IMR-90 (cell line): ENCODE results near the gene SLC25A31. TPM values are rescaled to one million over a fixed set of nuclear protein-coding genes. Genes with fewer than 3 reads are reported as not detected.
A peak's percentile ranks its signal among the peaks of the same experiment; 100 is the strongest.

Source experiments
- ATAC-seq: fragments of 200-7000 bp; cut with Tn5 transposase; 2 replicates; pipeline ENCODE4 v1.9.1; 2020; ENCODE audit warnings: low read depth, mild to moderate bottlenecking, moderate library complexity
- BruUV-seq: library from RNA; stranded (reverse); fragments of 400-500 nt; replicated peaks from 2 replicates; lab custom pipeline; 2021; lab: Mats Ljungman, UMichigan
- CTCF ChIA-PET: fragments of 300-600 bp; formaldehyde crosslinking; extraction: SDS; loops from one replicate; lab custom pipeline; 2021; ENCODE audit warnings: antibody characterized with exemption; lab: Yijun Ruan, JAX
- POLR2A ChIA-PET: fragments of 300-600 bp; sonication (Branson Sonifier 250); formaldehyde crosslinking; loops from one replicate; lab custom pipeline; 2022; ENCODE audit warnings: antibody characterized with exemption; ENCODE audit not compliant: unreplicated experiment; lab: Charles Lee
- DNase-seq: peaks from one replicate; pipeline ENCODE4 v3.0.0; 2013
- H2AFZ ChIP-seq: replicated peaks from 2 replicates; pipeline ENCODE3; 2013; ENCODE audit warnings: low read length, mild to moderate bottlenecking; ENCODE audit not compliant: poor library complexity
- H2AK5ac ChIP-seq: 2 replicates; pipeline ENCODE4 v1.6.1; 2013; ENCODE audit warnings: low read depth, low read length, inconsistent platforms
- H2AK9ac ChIP-seq: replicated peaks from 2 replicates; pipeline ENCODE3; 2013; ENCODE audit warnings: mild to moderate bottlenecking, low read depth, low read length, moderate library complexity; ENCODE audit not compliant: poor library complexity
- H2BK120ac ChIP-seq: 2 replicates; pipeline ENCODE4 v1.6.1; 2013; ENCODE audit warnings: low read depth, low read length, inconsistent platforms
- H2BK15ac ChIP-seq: 3 replicates; pipeline ENCODE4 v1.6.1; 2013; ENCODE audit warnings: low read depth, low read length, inconsistent platforms
- H2BK20ac ChIP-seq: 2 replicates; pipeline ENCODE4 v1.6.1; 2013; ENCODE audit warnings: low read depth, mild to moderate bottlenecking, inconsistent platforms, low read length, moderate library complexity
- H2BK5ac ChIP-seq: 2 replicates; pipeline ENCODE4 v1.6.1; 2013; ENCODE audit warnings: mild to moderate bottlenecking, low read depth, low read length, inconsistent platforms; ENCODE audit not compliant: poor library complexity, severe bottlenecking
- H3K14ac ChIP-seq: replicated peaks from 2 replicates; pipeline ENCODE4 v1.6.1; 2013; ENCODE audit warnings: low read depth, low read length, inconsistent platforms
- H3K18ac ChIP-seq: 2 replicates; pipeline ENCODE4 v1.6.1; 2013; ENCODE audit warnings: low read depth, low read length, control low read depth
- H3K23ac ChIP-seq: 2 replicates; pipeline ENCODE4 v1.6.1; 2013; ENCODE audit warnings: low read depth, low read length, inconsistent platforms
- H3K27ac ChIP-seq: 2 replicates; pipeline ENCODE4 v1.5.1; 2013; ENCODE audit warnings: mild to moderate bottlenecking, control low read depth, low read length; ENCODE audit not compliant: insufficient read depth
- H3K27me3 ChIP-seq: 2 replicates; pipeline ENCODE4 v1.6.1; 2013; ENCODE audit warnings: low read length; ENCODE audit not compliant: control insufficient read depth, insufficient read depth
- H3K36me3 ChIP-seq: 2 replicates; pipeline ENCODE4 v1.6.1; 2013; ENCODE audit warnings: low read length, mixed read lengths; ENCODE audit not compliant: control insufficient read depth, insufficient read depth
- H3K4ac ChIP-seq: 2 replicates; pipeline ENCODE4 v1.6.1; 2013; ENCODE audit warnings: low read depth, low read length, inconsistent platforms
- H3K4me1 ChIP-seq: 2 replicates; pipeline ENCODE4 v1.6.1; 2013; ENCODE audit warnings: low read length, mixed read lengths; ENCODE audit not compliant: control insufficient read depth, insufficient read depth
- H3K4me2 ChIP-seq: 2 replicates; pipeline ENCODE4 v1.6.1; 2013; ENCODE audit warnings: low read depth, mild to moderate bottlenecking, control low read depth, low read length, moderate library complexity
- H3K4me3 ChIP-seq: 2 replicates; pipeline ENCODE4 v1.5.1; 2013; ENCODE audit warnings: low read depth, mild to moderate bottlenecking, control low read depth, low read length, moderate library complexity; ENCODE audit not compliant: insufficient read depth
- H3K56ac ChIP-seq: 2 replicates; pipeline ENCODE4 v1.6.1; 2013; ENCODE audit warnings: low read length, inconsistent platforms; ENCODE audit not compliant: insufficient read depth; ENCODE audit errors: extremely low read depth
- H3K79me1 ChIP-seq, 2 experiments: 2 replicates each; pipeline ENCODE4 v1.6.1; 2013; ENCODE audit warnings: low read length in 2 of 2, inconsistent platforms in 1 of 2, low read depth in 1 of 2
- H3K9ac ChIP-seq: 2 replicates; pipeline ENCODE4 v1.6.1; 2013; ENCODE audit warnings: low read depth, low read length, control low read depth
- H3K9me1 ChIP-seq: 2 replicates; pipeline ENCODE4 v1.6.1; 2013; ENCODE audit warnings: low read length, inconsistent platforms; ENCODE audit not compliant: insufficient read depth
- H3K9me3 ChIP-seq: 2 replicates; pipeline ENCODE4 v1.6.1; 2013; ENCODE audit warnings: low read length; ENCODE audit not compliant: control insufficient read depth, insufficient read depth
- H4K20me1 ChIP-seq: 2 replicates; pipeline ENCODE4 v1.6.1; 2013; ENCODE audit warnings: low read length, inconsistent platforms; ENCODE audit not compliant: insufficient read depth
- H4K5ac ChIP-seq: 2 replicates; pipeline ENCODE4 v1.6.1; 2013; ENCODE audit warnings: mild to moderate bottlenecking, low read depth, low read length, control low read depth
- H4K8ac ChIP-seq, 2 experiments: 2 replicates each; pipeline ENCODE4 v1.6.1; 2013; ENCODE audit warnings: low read depth in 2 of 2, low read length in 2 of 2, control low read depth in 1 of 2, inconsistent platforms in 1 of 2
- H4K91ac ChIP-seq: 2 replicates; pipeline ENCODE4 v1.6.1; 2013; ENCODE audit warnings: low read depth, low read length, inconsistent platforms; ENCODE audit not compliant: insufficient read depth
- CEBPB ChIP-seq: IDR thresholded peaks from 2 replicates; pipeline ENCODE4 v1.6.1; 2012; ENCODE audit warnings: low read depth, low read length, improper control_type of control experiment
- MAZ ChIP-seq: IDR thresholded peaks from 2 replicates; pipeline ENCODE4 v1.6.1; 2012; ENCODE audit warnings: low read depth, mild to moderate bottlenecking, low read length, improper control_type of control experiment, moderate library complexity, borderline replicate concordance
- POLR2A ChIP-seq: IDR thresholded peaks from 2 replicates; pipeline ENCODE4 v1.6.1; 2012; ENCODE audit warnings: mild to moderate bottlenecking, low read depth, low read length
- RAD21 ChIP-seq: IDR thresholded peaks from 2 replicates; pipeline ENCODE4 v1.6.1; 2012; ENCODE audit warnings: low read length, improper control_type of control experiment
- RCOR1 ChIP-seq: IDR thresholded peaks from 2 replicates; pipeline ENCODE4 v1.6.1; 2012; ENCODE audit warnings: mild to moderate bottlenecking, low read length, improper control_type of control experiment; ENCODE audit not compliant: insufficient replicate concordance
- RFX5 ChIP-seq: IDR thresholded peaks from 2 replicates; pipeline ENCODE4 v1.8.0; 2012; ENCODE audit warnings: low read depth, mild to moderate bottlenecking, low read length, moderate library complexity
- WGBS, 2 experiments: methylation state at CpG; one replicate each; pipeline versions ENCODE4 v1.1.5 to v1.1.7; 2013; ENCODE audit warnings: missing lambda C conversion rate in 2 of 2; ENCODE audit not compliant: insufficient read length in 1 of 2; ENCODE audit errors: extremely low coverage in 2 of 2; 5-methylcytosine and 5-hydroxymethylcytosine counted together
- dilution Hi-C: fragments of 300-500 bp; cut with HindIII; formaldehyde crosslinking; loops from one replicate; pipeline ENCODE4 v1.14.3; 2018; ENCODE audit warnings: low sequenced_read_pairs; ENCODE audit not compliant: unreplicated experiment
- in situ Hi-C: fragments of 300-500 bp; cut with MboI; formaldehyde crosslinking; loops from 3 replicates; pipeline ENCODE4 v1.14.3; 2019; ENCODE audit warnings: low sequenced_read_pairs, inconsistent platforms, mixed read lengths
- intact Hi-C: fragments of 100-400 bp; cut with micrococcal nuclease; formaldehyde crosslinking; loops from 2 replicates; pipeline ENCODE4 v1.10.0; 2022
- polyA plus RNA-seq, 3 experiments: library from polyadenylated mRNA; depleted of rRNA; stranded (reverse); fragments of >200 nt; gene quantifications; 2 replicates each; pipeline ENCODE4 v1.2.3, GENCODE V29; 2012; ENCODE audit warnings: low replicate concordance in 1 of 3
- total RNA-seq: library from RNA; depleted of rRNA; stranded (reverse); fragments of >200 nt; gene quantifications from 2 replicates; pipeline ENCODE4 v1.2.3, GENCODE V29; 2012
- TF ChIP-seq, protein P1 (sequence below): conservative IDR thresholded peaks from 2 replicates; pipeline ENCODE4 v1.5.1; 2012; ENCODE audit warnings: mild to moderate bottlenecking, low read depth, low read length, improper control_type of control experiment

SLC25A31 gene
- total and polyA plus RNA-seq, 2 of the 4 experiments (the other 2 are of a cell fraction): not detected

GRCh38 chr4:127782275-127783025 lies 52.2 kb downstream of the SLC25A31 start, which contains the start of gene HSPA4L:
Gene HSPA4L, plus strand, starts transcription at chr4:127782322. Its CDS starts 229 bp downstream, at chr4:127782551.
- peak within 1 kb of the TSS; percentile 73 for H3K23ac ChIP-seq
- H4K20me1 ChIP-seq: no peaks in the 10 kb centered on the region
- no peaks in the 10 kb centered on the region for H3K36me3 ChIP-seq
- H3K9ac ChIP-seq: peak within 1 kb of the TSS; percentile 57
- H3K27me3 ChIP-seq: no peaks in the 10 kb centered on the region; the same call in 1 of the 2 replicates
- POLR2A ChIA-PET: interaction anchor here (0.6 kb wide), 3 partner anchors 149 to 299 kb away, joined by 3 to 21 read pairs (median 4); partner anchors contain the start of gene LARP1B
- H3K9me1 ChIP-seq: 0 out of 2 replicates have a peak, but pooled peaks cover 3% of the 10 kb centered on the region
- no TSS peak for BruUV-seq
- peak within 1 kb of the TSS; percentile 53 for H3K14ac ChIP-seq
- H3K79me1 ChIP-seq: no peaks in the 10 kb centered on the region; a peak in 1 of 4 replicates
- peak within 1 kb of the TSS; percentile 71 for H2AK9ac ChIP-seq
- intact Hi-C loops: loop anchor here (2.0 to 10.0 kb wide), 3 partner anchors 100 to 278 kb away; partner anchors contain the start of genes ABHD18, LARP1B, MFSD8 and PLK4
- peak within 1 kb of the TSS; percentile 97 for H2AFZ ChIP-seq
- peak within 1 kb of the TSS; percentile 2 for H4K91ac ChIP-seq
- H2BK15ac ChIP-seq: 0 out of 3 replicates have a peak within 1 kb of the TSS, but pooled peaks have one; percentile 15
- no peak within 1 kb of the TSS for H2BK20ac ChIP-seq
- DNase-seq (peak; percentile 45), ATAC-seq (peak; percentile 50)
- peak within 1 kb of the TSS; percentile 88 for H3K4me2 ChIP-seq
- no peaks in the 10 kb centered on the region for H3K4me1 ChIP-seq
- dilution Hi-C loops: no loop called here
- 0% methylated on average over 53 of the region's 63 CpGs; no CpG with 5 or more reads in 1 of the 2 experiments for WGBS, 2 experiments
- peak within 1 kb of the TSS; percentile 52 for H3K4ac ChIP-seq
- H3K9me3 ChIP-seq: no peaks in the 10 kb centered on the region
- peak within 1 kb of the TSS; percentile 28; the same call in 1 of the 2 replicates for H3K56ac ChIP-seq
- peak within 1 kb of the TSS in 1 of 2 experiments; percentile 81; a peak in 3 of 4 replicates for H4K8ac ChIP-seq
- peak within 1 kb of the TSS; percentile 8; the same call in 1 of the 2 replicates for H3K18ac ChIP-seq
- peak within 1 kb of the TSS; percentile 13 for H2AK5ac ChIP-seq
- TF ChIP-seq CEBPB: peak; percentile 59; the same call in 1 of the 2 replicates
- no peak for TF ChIP-seq RFX5
- TF ChIP-seq, protein P1, sequence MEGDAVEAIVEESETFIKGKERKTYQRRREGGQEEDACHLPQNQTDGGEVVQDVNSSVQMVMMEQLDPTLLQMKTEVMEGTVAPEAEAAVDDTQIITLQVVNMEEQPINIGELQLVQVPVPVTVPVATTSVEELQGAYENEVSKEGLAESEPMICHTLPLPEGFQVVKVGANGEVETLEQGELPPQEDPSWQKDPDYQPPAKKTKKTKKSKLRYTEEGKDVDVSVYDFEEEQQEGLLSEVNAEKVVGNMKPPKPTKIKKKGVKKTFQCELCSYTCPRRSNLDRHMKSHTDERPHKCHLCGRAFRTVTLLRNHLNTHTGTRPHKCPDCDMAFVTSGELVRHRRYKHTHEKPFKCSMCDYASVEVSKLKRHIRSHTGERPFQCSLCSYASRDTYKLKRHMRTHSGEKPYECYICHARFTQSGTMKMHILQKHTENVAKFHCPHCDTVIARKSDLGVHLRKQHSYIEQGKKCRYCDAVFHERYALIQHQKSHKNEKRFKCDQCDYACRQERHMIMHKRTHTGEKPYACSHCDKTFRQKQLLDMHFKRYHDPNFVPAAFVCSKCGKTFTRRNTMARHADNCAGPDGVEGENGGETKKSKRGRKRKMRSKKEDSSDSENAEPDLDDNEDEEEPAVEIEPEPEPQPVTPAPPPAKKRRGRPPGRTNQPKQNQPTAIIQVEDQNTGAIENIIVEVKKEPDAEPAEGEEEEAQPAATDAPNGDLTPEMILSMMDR: peak; percentile 47
- peak; percentile 87 for TF ChIP-seq RCOR1
- TF ChIP-seq MAZ: no peak
- peak; percentile 43 for TF ChIP-seq RAD21
- peak; percentile 54 for TF ChIP-seq POLR2A
- H2BK120ac ChIP-seq: peak within 1 kb of the TSS; percentile 7; the same call in 1 of the 2 replicates
- peak within 1 kb of the TSS; percentile 48 for H3K27ac ChIP-seq
- CTCF ChIA-PET: interaction anchor here (0.6 to 0.8 kb wide), 3 partner anchors 50 to 692 kb away, joined by 3 to 7 read pairs (median 3); no protein-coding TSS in a partner anchor
- in situ Hi-C loops: no loop called here
- no peak within 1 kb of the TSS; the same call in 1 of the 2 replicates for H4K5ac ChIP-seq
- H3K4me3 ChIP-seq: peak within 1 kb of the TSS; percentile 79
- no peak within 1 kb of the TSS for H2BK5ac ChIP-seq
